ENCODE results near the gene BTBD16. TPM values are rescaled to one million over a fixed set of nuclear protein-coding genes. Genes with fewer than 3 reads are reported as not detected.

The BTBD16 gene
- polyA plus RNA-seq, 3 donors: not detected

GRCh38 chr10:122222638-122223037 lies 48.5 kb upstream of the BTBD16 start:
- Histone ChIP-seq H3K9me3 (replicated peaks in 1 of 2; ENCODE audit: control insufficient read depth in 1 of 2, insufficient read depth in 1 of 2, low read length in 2 of 2) (no peaks in the 10 kb centered on the region), H3K36me3 (replicated peaks in 1 of 2; ENCODE audit: control insufficient read depth in 1 of 2, insufficient read depth in 2 of 2, low read length in 2 of 2) (no peaks in the 10 kb centered on the region), H3K4me2 (replicated peaks; ENCODE audit: extremely low read depth, low read length, poor library complexity, severe bottlenecking) (no peak overlapping the region), H3K79me2 (ENCODE audit: insufficient read depth, low read length) (no peaks in the 10 kb centered on the region), H2AFZ (ENCODE audit: insufficient read depth, low read depth, low read length, poor library complexity, severe bottlenecking) (no peak overlapping the region), H3K9ac (ENCODE audit: insufficient read depth, low read length, poor library complexity, severe bottlenecking) (no peak overlapping the region), H3K4me3 (replicated peaks in 1 of 3; ENCODE audit: low read depth in 2 of 3, low read length in 3 of 3) (no peak overlapping the region), H4K20me1 (ENCODE audit: insufficient read depth, low read length) (no peaks in the 10 kb centered on the region), H3K4me1 (ENCODE audit: control insufficient read depth in 1 of 2, insufficient read depth in 2 of 2, low read length in 2 of 2) (no peaks in the 10 kb centered on the region), H3K27ac (ENCODE audit: low read depth in 1 of 2, low read length in 2 of 2) (no peak overlapping the region), H3K27me3 (ENCODE audit: control insufficient read depth in 2 of 2, insufficient read depth in 2 of 2, low read length in 2 of 2) (no peaks in the 10 kb centered on the region)
- DNase-seq: no peak
- H3K4me1 Mint-ChIP-seq: no peaks in the 10 kb centered on the region
- no peak for TF ChIP-seq CTCF (IDR thresholded peaks at IDR 0.05)
- no peak overlapping the region for H3K4me3 Mint-ChIP-seq
- intact Hi-C loops (cut with micrococcal nuclease): no loop called here
- 100% methylated on average over 4 of the region's 7 CpGs for WGBS (ENCODE audit: insufficient coverage)
- H3K9me3 Mint-ChIP-seq: peaks cover 0 to 3% (median 0%) of the 10 kb centered on the region in 7 donors
- no peaks in the 10 kb centered on the region for H3K36me3 Mint-ChIP-seq
- no peak overlapping the region for H3K27ac Mint-ChIP-seq
- H3K27me3 Mint-ChIP-seq (ENCODE audit: low read depth in 3 of 3): peaks cover 2 to 22% (median 4%) of the 10 kb centered on the region in 3 donors

GRCh38 chr10:122224159-122224558 lies 46.9 kb upstream of the BTBD16 start:
- H3K27ac Mint-ChIP-seq: no peak overlapping the region
- peaks cover 2 to 22% (median 4%) of the 10 kb centered on the region in 3 donors for H3K27me3 Mint-ChIP-seq (ENCODE audit: low read depth in 3 of 3)
- no peaks in the 10 kb centered on the region for H3K36me3 Mint-ChIP-seq
- DNase-seq: no peak
- H3K4me2 ChIP-seq (replicated peaks; ENCODE audit: extremely low read depth, low read length, poor library complexity, severe bottlenecking): no peak overlapping the region
- 98% methylated on average over 5 of the region's 9 CpGs for WGBS (ENCODE audit: insufficient coverage)
- no peaks in the 10 kb centered on the region for H3K4me1 Mint-ChIP-seq
- H3K9me3 Mint-ChIP-seq: peaks cover 0 to 4% (median 0%) of the 10 kb centered on the region in 7 donors
- H3K9me3 ChIP-seq (replicated peaks in 1 of 2; ENCODE audit: control insufficient read depth in 1 of 2, insufficient read depth in 1 of 2, low read length in 2 of 2): no peaks in the 10 kb centered on the region
- no peaks in the 10 kb centered on the region for H3K27me3 ChIP-seq (ENCODE audit: control insufficient read depth in 2 of 2, insufficient read depth in 2 of 2, low read length in 2 of 2)
- no peaks in the 10 kb centered on the region for H3K79me2 ChIP-seq (ENCODE audit: insufficient read depth, low read length)
- no peak overlapping the region for H3K27ac ChIP-seq (ENCODE audit: low read depth in 1 of 2, low read length in 2 of 2)
- no peaks in the 10 kb centered on the region for H3K4me1 ChIP-seq (ENCODE audit: control insufficient read depth in 1 of 2, insufficient read depth in 2 of 2, low read length in 2 of 2)
- H3K36me3 ChIP-seq (replicated peaks in 1 of 2; ENCODE audit: control insufficient read depth in 1 of 2, insufficient read depth in 2 of 2, low read length in 2 of 2): no peaks in the 10 kb centered on the region
- no peaks in the 10 kb centered on the region for H4K20me1 ChIP-seq (ENCODE audit: insufficient read depth, low read length)
- H3K9ac ChIP-seq (ENCODE audit: insufficient read depth, low read length, poor library complexity, severe bottlenecking): no peak overlapping the region
- no peak overlapping the region for H3K4me3 Mint-ChIP-seq
- intact Hi-C loops (cut with micrococcal nuclease): no loop called here
- TF ChIP-seq CTCF (IDR thresholded peaks at IDR 0.05): no peak
- no peak overlapping the region for H3K4me3 ChIP-seq (replicated peaks in 1 of 3; ENCODE audit: low read depth in 2 of 3, low read length in 3 of 3)
- H2AFZ ChIP-seq (ENCODE audit: insufficient read depth, low read depth, low read length, poor library complexity, severe bottlenecking): no peak overlapping the region
